ENCODE measurements around the gene SIK2.
A peak's percentile ranks its signal among the peaks of the same experiment; 100 is the strongest.

SIK2 gene

DNA sequence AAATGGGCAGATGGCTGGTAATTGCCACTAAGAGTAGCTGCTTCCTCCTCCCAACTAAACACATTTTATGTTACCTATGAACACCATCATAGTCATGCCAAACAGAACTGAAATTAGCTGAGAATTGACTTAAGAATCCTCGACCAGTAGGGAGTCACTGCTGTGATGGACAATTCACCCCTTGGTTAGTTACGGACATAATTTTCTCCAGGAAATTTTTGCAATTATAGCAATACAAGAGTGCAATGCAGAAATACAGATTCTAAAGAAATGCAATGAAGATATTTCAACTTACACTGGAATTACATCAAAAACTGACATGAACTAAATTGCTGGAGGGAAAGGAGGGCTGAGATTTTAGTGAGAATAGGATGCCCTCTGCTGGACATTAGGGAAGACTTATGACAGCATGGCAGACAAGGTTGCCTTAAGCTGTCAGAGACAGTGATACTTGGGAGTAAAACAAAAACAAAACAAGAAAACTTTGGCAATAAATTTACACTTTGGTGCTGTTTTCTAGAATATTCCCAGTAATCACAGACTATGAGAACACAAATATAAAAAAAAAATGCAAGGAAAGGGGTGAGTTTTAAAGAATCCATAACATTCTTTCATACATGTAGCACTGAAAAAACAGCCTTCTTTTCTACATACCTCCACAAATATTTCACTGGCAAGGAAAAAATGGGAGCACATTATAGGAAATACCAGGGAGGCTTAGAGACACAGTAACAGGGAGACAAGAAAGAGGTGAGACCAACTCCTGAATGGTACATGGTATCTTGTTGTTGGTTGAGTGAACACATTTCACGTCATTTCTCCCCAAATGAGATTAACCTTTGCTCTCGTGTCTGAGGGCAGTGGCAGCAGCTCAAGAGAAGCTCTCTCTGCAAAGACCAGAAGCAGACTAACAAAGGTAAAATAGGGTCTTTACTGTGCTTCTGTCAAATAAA is 175.1 kb downstream of the SIK2 start:
- in situ Hi-C loops (cut with HindIII; ENCODE audit: low sequenced_read_pairs), result no loop called here
- no peak overlapping the region for H3K4me3 ChIP-seq (ENCODE audit: low read depth, low read length)
- peak; percentile 84 for DNase-seq (ENCODE audit: low read depth, low spot score)
- TF ChIP-seq, protein P1, sequence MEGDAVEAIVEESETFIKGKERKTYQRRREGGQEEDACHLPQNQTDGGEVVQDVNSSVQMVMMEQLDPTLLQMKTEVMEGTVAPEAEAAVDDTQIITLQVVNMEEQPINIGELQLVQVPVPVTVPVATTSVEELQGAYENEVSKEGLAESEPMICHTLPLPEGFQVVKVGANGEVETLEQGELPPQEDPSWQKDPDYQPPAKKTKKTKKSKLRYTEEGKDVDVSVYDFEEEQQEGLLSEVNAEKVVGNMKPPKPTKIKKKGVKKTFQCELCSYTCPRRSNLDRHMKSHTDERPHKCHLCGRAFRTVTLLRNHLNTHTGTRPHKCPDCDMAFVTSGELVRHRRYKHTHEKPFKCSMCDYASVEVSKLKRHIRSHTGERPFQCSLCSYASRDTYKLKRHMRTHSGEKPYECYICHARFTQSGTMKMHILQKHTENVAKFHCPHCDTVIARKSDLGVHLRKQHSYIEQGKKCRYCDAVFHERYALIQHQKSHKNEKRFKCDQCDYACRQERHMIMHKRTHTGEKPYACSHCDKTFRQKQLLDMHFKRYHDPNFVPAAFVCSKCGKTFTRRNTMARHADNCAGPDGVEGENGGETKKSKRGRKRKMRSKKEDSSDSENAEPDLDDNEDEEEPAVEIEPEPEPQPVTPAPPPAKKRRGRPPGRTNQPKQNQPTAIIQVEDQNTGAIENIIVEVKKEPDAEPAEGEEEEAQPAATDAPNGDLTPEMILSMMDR (IDR thresholded peaks at IDR 0.05; ENCODE audit: low read depth, low read length), result peak; percentile 77

DNA sequence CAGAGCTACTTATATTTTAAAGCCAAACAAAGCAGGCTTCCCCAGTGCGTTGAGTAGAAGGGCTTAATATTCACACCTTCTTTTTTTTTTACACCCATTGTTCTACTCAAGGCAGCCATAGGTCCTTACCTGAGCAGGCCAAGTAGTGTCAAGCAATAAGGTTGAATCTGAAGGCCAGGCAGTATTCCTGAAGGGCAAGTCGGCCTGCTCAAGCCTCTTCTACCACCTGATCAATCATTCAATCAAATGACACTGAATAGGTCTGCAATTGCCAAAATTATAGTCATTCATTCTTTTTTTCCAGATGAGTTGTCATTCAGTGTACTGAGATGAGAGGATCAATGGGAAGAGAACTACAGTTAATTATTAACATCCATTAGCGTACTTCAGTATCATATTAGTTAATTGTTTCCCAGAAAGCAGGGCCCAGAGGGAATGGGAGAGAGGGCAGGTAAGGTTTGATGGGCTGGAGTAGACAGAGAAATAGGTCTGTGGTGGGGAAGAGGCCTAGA is 175.9 kb downstream of the SIK2 start:
- TF ChIP-seq, protein P1 (IDR thresholded peaks at IDR 0.05; ENCODE audit: low read depth, low read length), result no peak
- H3K4me3 ChIP-seq (ENCODE audit: low read depth, low read length), result no peak overlapping the region
- in situ Hi-C loops (cut with HindIII; ENCODE audit: low sequenced_read_pairs), result no loop called here
- DNase-seq (ENCODE audit: low read depth, low spot score), result no peak

DNA sequence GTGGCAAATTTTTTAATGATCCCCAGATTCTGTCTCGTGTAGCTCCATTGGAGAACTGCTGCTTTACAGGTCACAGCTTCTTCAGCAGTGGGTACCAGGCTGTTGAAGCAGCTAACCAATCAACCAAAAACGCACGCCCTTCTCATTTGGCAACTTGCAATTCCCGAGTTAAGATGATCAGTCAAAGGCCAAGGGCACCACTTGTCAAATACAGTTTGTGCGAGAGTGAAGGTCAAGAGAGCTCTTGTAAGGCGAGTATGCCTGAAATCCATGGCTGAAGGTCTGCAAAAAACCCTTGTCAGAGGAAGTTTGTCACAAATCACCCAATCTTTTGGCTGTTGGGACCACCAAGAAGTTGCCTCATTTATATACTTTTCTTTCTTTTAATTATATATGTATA is 176.9 kb downstream of the SIK2 start:
- TF ChIP-seq, protein P1 (IDR thresholded peaks at IDR 0.05; ENCODE audit: low read depth, low read length), result no peak
- no peak for DNase-seq (ENCODE audit: low read depth, low spot score)
- no peak overlapping the region for H3K4me3 ChIP-seq (ENCODE audit: low read depth, low read length)
- in situ Hi-C loops (cut with HindIII; ENCODE audit: low sequenced_read_pairs), result no loop called here
